GM23248 (cell line): ENCODE results near the gene ENOX1. TPM values are rescaled to one million over a fixed set of nuclear protein-coding genes. Genes with fewer than 3 reads are reported as not detected.

Source experiments
- DNase-seq: peaks from one replicate; pipeline ENCODE4 v3.0.0-alpha.2; 2015
- H2AFZ ChIP-seq: fragments of 200-600 bp; sonication (generic); 2 replicates; pipeline ENCODE4 v1.6.1; 2016; ENCODE audit warnings: antibody characterized with exemption
- H3F3A ChIP-seq: fragments of 200-600 bp; sonication (generic); 2 replicates; pipeline ENCODE4 v1.6.1; 2016; ENCODE audit warnings: mild to moderate bottlenecking, antibody characterized with exemption, mixed run types; ENCODE audit not compliant: insufficient read depth
- H3K27ac ChIP-seq: fragments of 200-600 bp; sonication (generic); 2 replicates; pipeline ENCODE4 v1.5.1; 2016; ENCODE audit warnings: mild to moderate bottlenecking
- H3K27me3 ChIP-seq: fragments of 200-600 bp; sonication (generic); replicated peaks from 2 replicates; pipeline ENCODE4 v1.6.1; 2016; ENCODE audit warnings: mild to moderate bottlenecking; ENCODE audit not compliant: insufficient read depth
- H3K36me3 ChIP-seq: fragments of 200-600 bp; sonication (generic); 2 replicates; pipeline ENCODE4 v1.6.1; 2016; ENCODE audit warnings: low read depth, mild to moderate bottlenecking
- H3K4me1 ChIP-seq: fragments of 200-600 bp; sonication (generic); 2 replicates; pipeline ENCODE4 v1.6.1; 2016; ENCODE audit warnings: mild to moderate bottlenecking; ENCODE audit not compliant: insufficient read depth
- H3K4me2 ChIP-seq: fragments of 200-600 bp; sonication (generic); one replicate; pipeline ENCODE4 v1.6.1; 2016; ENCODE audit warnings: mild to moderate bottlenecking; ENCODE audit not compliant: unreplicated experiment
- H3K4me3 ChIP-seq: fragments of 200-600 bp; sonication (generic); 2 replicates; pipeline ENCODE4 v1.5.1; 2016; ENCODE audit warnings: mild to moderate bottlenecking
- H3K79me2 ChIP-seq: fragments of 200-600 bp; sonication (generic); 2 replicates; pipeline ENCODE4 v1.6.1; 2016; ENCODE audit warnings: mild to moderate bottlenecking; ENCODE audit not compliant: insufficient read depth
- H3K9ac ChIP-seq: fragments of 200-600 bp; sonication (generic); 2 replicates; pipeline ENCODE4 v1.6.1; 2016; ENCODE audit warnings: mild to moderate bottlenecking
- H3K9me2 ChIP-seq: fragments of 200-600 bp; sonication (generic); 2 replicates; pipeline ENCODE4 v1.6.1; 2016; ENCODE audit warnings: mixed run types, mild to moderate bottlenecking, moderate library complexity; ENCODE audit not compliant: insufficient read depth
- H3K9me3 ChIP-seq: fragments of 200-600 bp; sonication (generic); one replicate; pipeline ENCODE4 v1.6.1; 2017; ENCODE audit warnings: low read depth
- H4K20me1 ChIP-seq: fragments of 200-600 bp; sonication (generic); 2 replicates; pipeline ENCODE4 v1.6.0; 2016; ENCODE audit not compliant: insufficient read depth
- EZH2 ChIP-seq: fragments of 200-600 bp; sonication (generic); IDR thresholded peaks from 2 replicates; pipeline ENCODE4 v1.6.1; 2018; ENCODE audit warnings: antibody characterized with exemption, mild to moderate bottlenecking; ENCODE audit not compliant: insufficient read depth, poor library complexity, severe bottlenecking
- EZH2phosphoT487 ChIP-seq: fragments of 200-600 bp; sonication (generic); IDR thresholded peaks from 2 replicates; pipeline ENCODE4 v1.6.1; 2018; ENCODE audit warnings: antibody characterized with exemption, moderate library complexity, mild to moderate bottlenecking, low read depth; ENCODE audit not compliant: insufficient read depth
- WGBS, 2 experiments: methylation state at CpG; one replicate each; pipeline ENCODE4 v1.1.6; 2015 to 2017; ENCODE audit warnings: low lambda C conversion rate in 2 of 2, low coverage in 1 of 2; ENCODE audit errors: missing lambda C conversion rate in 2 of 2; 5-methylcytosine and 5-hydroxymethylcytosine counted together
- in situ Hi-C: fragments of 300-500 bp; cut with MboI; formaldehyde crosslinking; loops from 2 replicates; pipeline ENCODE4 v1.15.0; 2020
- polyA plus RNA-seq: library from polyadenylated mRNA; unstranded; fragments of >200 nt; fragmentation: Nextera tagmentation; extraction: Ambion mirVana; gene quantifications from 2 replicates; pipeline ENCODE4 v1.2.1, GENCODE V29; 2016
- total RNA-seq: library from RNA; depleted of rRNA; stranded (reverse); fragments of >200 nt; shearing (Covaris generic); gene quantifications from 2 replicates; pipeline ENCODE4 v1.2.3, GENCODE V29; 2014

The ENOX1 gene
- total and polyA plus RNA-seq, 2 experiments from 2014 or later, result 1.8 to 3.2 TPM

DNA sequence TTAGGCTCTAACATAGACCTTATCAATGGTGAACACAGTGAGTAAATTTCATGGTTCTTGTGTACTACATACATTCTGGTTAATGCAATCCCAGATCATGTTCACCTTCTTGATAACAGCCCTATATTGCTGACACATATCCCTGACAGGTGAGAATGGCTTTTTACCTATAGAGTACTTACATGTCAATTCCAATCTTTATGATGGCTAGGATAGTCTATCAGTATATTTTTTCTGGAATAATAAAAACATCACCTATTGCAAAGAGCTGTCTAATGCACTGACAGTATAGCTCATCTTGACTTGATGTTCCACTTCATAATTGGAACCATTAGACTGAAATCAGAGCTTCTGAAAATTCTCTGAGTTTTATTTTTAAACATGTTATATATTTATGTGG, 199.4 kb downstream of the ENOX1 start:
- Histone ChIP-seq H3K9me2 (no peaks in the 10 kb centered on the region), H3K4me3 (no peak overlapping the region), H3K4me1 (peaks cover 12% of the 10 kb centered on the region), H3K79me2 (no peaks in the 10 kb centered on the region), H3K9ac (no peak overlapping the region), H3K27ac (no peak overlapping the region), H3K36me3 (no peaks in the 10 kb centered on the region), H3K27me3 (no peaks in the 10 kb centered on the region), H3K4me2 (no peak overlapping the region), H3K9me3 (no peaks in the 10 kb centered on the region), H4K20me1 (no peaks in the 10 kb centered on the region), H3F3A (0 out of 2 replicates have a peak, but pooled peaks cover 6% of the 10 kb centered on the region), H2AFZ (no peak overlapping the region)
- in situ Hi-C loops, result no loop called here
- DNase-seq, result no peak
- TF ChIP-seq EZH2 (no peak), EZH2phosphoT487 (no peak)

DNA sequence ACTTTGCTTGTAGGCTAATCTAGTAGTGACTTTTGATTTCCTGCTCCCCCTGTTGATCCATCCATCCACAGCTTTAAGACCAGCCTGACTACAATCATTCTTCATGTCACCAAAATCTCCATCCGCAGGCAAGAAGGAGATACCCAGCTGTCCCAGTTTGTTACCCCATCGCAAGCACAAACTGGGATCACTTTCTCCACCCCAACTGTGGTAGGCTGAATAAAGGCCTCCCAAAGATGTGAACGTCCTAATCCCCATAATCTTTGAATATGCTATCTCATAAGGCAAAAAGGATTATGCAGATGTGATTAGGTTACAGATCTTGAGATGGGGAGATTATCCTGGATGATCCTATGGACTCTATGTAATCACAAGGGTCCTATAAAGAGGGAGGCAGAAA, 202.0 kb downstream of the ENOX1 start:
- no peaks in the 10 kb centered on the region for H3K36me3 ChIP-seq
- H3K4me1 ChIP-seq, result peaks cover 12% of the 10 kb centered on the region
- no peaks in the 10 kb centered on the region for H3K9me2 ChIP-seq
- H3F3A ChIP-seq, result 0 out of 2 replicates have a peak, but pooled peaks cover 6% of the 10 kb centered on the region
- no peak overlapping the region for H2AFZ ChIP-seq
- 85% methylated on average over 3 of the region's 3 CpGs for WGBS, 2 experiments
- no peak overlapping the region for H3K9ac ChIP-seq
- no peaks in the 10 kb centered on the region for H3K79me2 ChIP-seq
- no peak overlapping the region for H3K27ac ChIP-seq
- no peaks in the 10 kb centered on the region for H4K20me1 ChIP-seq
- no peak for DNase-seq
- H3K4me3 ChIP-seq, result no peak overlapping the region
- H3K4me2 ChIP-seq, result no peak overlapping the region
- no peaks in the 10 kb centered on the region for H3K9me3 ChIP-seq
- TF ChIP-seq EZH2phosphoT487 (no peak), EZH2 (no peak)
- no peaks in the 10 kb centered on the region for H3K27me3 ChIP-seq
- in situ Hi-C loops, result no loop called here

DNA sequence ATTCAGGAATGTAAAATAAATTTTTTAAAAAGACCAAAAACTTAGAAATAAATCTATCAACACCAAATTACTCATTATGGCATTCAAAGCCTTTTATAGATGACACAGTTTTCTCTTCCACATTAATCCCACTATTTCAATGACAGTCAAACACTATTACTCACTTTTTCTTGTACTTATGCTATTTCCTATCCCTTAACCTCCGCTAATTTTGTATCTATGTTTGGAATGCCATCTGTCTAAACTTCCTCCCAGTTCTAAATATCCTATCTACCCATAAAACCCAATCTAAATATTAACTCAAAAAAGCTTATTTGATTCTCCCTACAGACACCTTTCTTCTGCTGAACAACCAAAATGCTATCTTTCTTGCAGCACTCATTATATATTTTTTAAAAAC, 203.5 kb downstream of the ENOX1 start:
- H3K4me2 ChIP-seq, result peak overlapping the region; percentile 25
- no peak overlapping the region for H2AFZ ChIP-seq
- in situ Hi-C loops, result no loop called here
- 2 to 14% methylated on average over 1 of the region's 1 CpG for WGBS, 2 experiments
- H3K79me2 ChIP-seq, result no peaks in the 10 kb centered on the region
- H3K9ac ChIP-seq, result no peak overlapping the region
- H3K9me2 ChIP-seq, result no peaks in the 10 kb centered on the region
- no peaks in the 10 kb centered on the region for H3K9me3 ChIP-seq
- no peak for TF ChIP-seq EZH2phosphoT487
- no peak for TF ChIP-seq EZH2
- H3K27me3 ChIP-seq, result no peaks in the 10 kb centered on the region
- H3F3A ChIP-seq, result 0 out of 2 replicates have a peak, but pooled peaks cover 6% of the 10 kb centered on the region
- no peak overlapping the region for H3K27ac ChIP-seq
- H3K4me1 ChIP-seq, result peaks cover 12% of the 10 kb centered on the region
- no peaks in the 10 kb centered on the region for H3K36me3 ChIP-seq
- no peak overlapping the region for H3K4me3 ChIP-seq
- peak; percentile 10 for DNase-seq
- no peaks in the 10 kb centered on the region for H4K20me1 ChIP-seq

DNA sequence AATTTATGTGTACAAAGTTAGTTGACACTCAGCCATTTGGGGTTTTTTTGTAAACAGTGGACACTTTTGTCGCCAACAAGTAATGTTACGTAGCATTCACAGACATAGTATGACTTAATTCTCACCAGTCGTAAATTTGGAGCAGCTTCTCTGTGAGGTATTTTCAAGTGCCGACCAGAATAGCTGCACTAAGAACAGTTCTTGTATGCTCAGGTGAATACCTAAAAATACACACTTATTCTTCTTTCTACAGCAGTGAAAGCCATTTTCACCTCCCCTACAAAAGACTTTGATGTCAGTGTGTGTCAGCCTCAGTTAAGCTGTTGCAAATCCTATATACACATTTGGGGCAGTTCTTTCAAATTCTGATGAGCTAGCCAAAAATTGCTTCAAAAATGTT, 206.5 kb downstream of the ENOX1 start:
- WGBS, 2 experiments, result 88 to 94% methylated on average over 4 of the region's 4 CpGs
- TF ChIP-seq EZH2phosphoT487, result no peak
- TF ChIP-seq EZH2, result no peak
- H3F3A ChIP-seq, result peaks cover 14% of the 10 kb centered on the region; the same call in 1 of the 2 replicates
- H2AFZ ChIP-seq, result no peak overlapping the region
- no peaks in the 10 kb centered on the region for H3K9me3 ChIP-seq
- H3K79me2 ChIP-seq, result no peaks in the 10 kb centered on the region
- H3K9ac ChIP-seq, result no peak overlapping the region
- H3K27me3 ChIP-seq, result no peaks in the 10 kb centered on the region
- H3K4me1 ChIP-seq, result peaks cover 24% of the 10 kb centered on the region
- in situ Hi-C loops, result no loop called here
- H3K36me3 ChIP-seq, result no peaks in the 10 kb centered on the region
- DNase-seq, result no peak
- H4K20me1 ChIP-seq, result no peaks in the 10 kb centered on the region
- no peak overlapping the region for H3K4me3 ChIP-seq
- no peaks in the 10 kb centered on the region for H3K9me2 ChIP-seq
- H3K27ac ChIP-seq, result no peak overlapping the region
- H3K4me2 ChIP-seq, result no peak overlapping the region

DNA sequence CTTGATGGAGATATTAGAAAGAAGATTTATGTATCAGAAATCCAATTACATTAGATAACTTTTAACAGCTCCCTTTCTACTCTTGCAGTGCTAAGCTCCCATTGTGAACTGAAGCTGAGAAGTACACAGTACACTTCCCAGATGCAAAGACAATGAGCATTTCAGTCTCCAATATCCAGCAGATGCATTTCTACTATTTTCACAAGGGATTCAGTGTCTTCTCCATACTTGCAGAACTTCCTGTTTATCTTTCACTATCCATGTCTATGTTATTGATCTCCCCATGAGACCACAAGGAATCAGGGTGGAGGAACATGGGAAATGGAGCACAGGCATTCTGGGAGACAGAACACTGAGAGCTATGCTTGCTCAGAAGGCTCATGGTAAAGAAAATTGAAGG, 207.5 kb downstream of the ENOX1 start:
- Histone ChIP-seq H3F3A (peaks cover 15% of the 10 kb centered on the region; the same call in 1 of the 2 replicates), H3K27me3 (no peaks in the 10 kb centered on the region), H3K4me3 (no peak overlapping the region), H3K9me2 (no peaks in the 10 kb centered on the region), H3K27ac (no peak overlapping the region), H2AFZ (no peak overlapping the region), H3K36me3 (no peaks in the 10 kb centered on the region), H3K9me3 (no peaks in the 10 kb centered on the region), H3K79me2 (no peaks in the 10 kb centered on the region), H3K4me2 (no peak overlapping the region), H3K9ac (no peak overlapping the region), H4K20me1 (no peaks in the 10 kb centered on the region), H3K4me1 (peaks cover 31% of the 10 kb centered on the region)
- in situ Hi-C loops, result no loop called here
- no peak for DNase-seq
- TF ChIP-seq EZH2 (no peak), EZH2phosphoT487 (no peak)
